GM12874 (cell line): ENCODE measurements around the gene CSNK2A1.

Source experiments
- TF ChIP-seq, protein P1 (sequence below): IDR thresholded peaks from 2 replicates; pipeline ENCODE4 v1.5.1; 2011; ENCODE audit warnings: low read depth, mild to moderate bottlenecking, control low read depth, low read length, moderate library complexity; ENCODE audit not compliant: insufficient read depth

CSNK2A1 gene

DNA sequence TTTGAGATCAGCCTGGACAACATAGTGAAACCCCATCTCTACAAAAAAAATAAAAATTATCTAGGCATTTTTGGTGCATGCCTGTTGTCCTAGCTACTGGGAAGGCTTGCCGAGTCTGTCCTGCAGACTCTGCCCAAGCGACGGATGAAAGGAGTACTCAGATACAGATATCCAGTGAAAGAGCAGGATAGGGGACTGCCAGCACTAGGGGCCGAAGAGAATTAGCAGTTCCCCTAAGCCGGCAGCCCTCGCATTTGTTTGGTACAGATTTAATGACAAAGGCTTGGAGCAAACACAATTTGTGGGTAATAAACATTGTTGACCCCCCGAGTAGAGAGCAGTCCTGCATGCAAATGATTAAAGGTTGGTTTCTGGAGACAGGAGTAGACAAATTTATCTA, 75.8 kb downstream of the CSNK2A1 start:
- TF ChIP-seq, protein P1, sequence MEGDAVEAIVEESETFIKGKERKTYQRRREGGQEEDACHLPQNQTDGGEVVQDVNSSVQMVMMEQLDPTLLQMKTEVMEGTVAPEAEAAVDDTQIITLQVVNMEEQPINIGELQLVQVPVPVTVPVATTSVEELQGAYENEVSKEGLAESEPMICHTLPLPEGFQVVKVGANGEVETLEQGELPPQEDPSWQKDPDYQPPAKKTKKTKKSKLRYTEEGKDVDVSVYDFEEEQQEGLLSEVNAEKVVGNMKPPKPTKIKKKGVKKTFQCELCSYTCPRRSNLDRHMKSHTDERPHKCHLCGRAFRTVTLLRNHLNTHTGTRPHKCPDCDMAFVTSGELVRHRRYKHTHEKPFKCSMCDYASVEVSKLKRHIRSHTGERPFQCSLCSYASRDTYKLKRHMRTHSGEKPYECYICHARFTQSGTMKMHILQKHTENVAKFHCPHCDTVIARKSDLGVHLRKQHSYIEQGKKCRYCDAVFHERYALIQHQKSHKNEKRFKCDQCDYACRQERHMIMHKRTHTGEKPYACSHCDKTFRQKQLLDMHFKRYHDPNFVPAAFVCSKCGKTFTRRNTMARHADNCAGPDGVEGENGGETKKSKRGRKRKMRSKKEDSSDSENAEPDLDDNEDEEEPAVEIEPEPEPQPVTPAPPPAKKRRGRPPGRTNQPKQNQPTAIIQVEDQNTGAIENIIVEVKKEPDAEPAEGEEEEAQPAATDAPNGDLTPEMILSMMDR: no peak

DNA sequence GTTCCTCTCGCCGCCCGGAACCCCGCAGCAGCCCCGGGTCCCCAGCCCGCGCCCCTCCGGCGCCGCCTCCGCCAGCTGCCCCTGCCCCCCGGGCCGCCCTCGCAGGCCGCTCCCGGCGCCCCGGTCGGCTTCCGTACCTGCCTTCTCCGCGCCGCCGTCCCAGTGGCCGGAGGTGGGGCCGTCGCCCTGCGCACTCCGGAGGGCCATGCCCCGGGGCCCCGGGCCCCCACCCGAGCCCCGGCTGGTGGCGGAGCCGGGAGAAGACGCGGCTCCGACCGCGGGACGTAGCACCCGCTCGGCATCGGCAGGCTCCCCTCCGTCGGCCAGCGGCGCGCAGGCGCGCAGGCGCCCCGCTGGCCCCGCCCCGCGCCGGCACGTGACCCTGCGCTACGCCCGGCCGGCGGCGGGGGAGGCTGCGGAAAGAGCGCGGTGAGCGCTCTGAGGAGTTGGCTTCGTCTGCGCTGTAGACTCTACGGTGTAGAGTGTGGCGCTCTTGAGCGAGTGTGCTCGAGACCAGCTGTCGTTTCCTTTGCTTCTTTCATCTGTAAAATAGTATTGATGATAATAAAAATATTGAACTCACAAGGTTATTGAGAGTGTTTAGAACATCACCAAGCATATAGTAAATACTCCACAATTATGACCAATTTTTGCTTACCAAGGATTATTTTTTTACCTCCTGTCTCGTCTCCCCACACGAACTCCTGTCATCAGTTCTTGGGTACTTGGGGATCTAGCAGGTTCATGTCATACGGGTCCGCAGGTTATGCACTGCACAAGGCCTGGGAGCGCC, 81.2 kb downstream of the CSNK2A1 start, which contains the start of gene TBC1D20:
Gene TBC1D20, minus strand, starts transcription at position 335 of the 793 bp plus-strand sequence. Its CDS starts 128 bp downstream, at position 207.
- TF ChIP-seq, protein P1: peak; percentile 28; the same call in 1 of the 2 replicates

DNA sequence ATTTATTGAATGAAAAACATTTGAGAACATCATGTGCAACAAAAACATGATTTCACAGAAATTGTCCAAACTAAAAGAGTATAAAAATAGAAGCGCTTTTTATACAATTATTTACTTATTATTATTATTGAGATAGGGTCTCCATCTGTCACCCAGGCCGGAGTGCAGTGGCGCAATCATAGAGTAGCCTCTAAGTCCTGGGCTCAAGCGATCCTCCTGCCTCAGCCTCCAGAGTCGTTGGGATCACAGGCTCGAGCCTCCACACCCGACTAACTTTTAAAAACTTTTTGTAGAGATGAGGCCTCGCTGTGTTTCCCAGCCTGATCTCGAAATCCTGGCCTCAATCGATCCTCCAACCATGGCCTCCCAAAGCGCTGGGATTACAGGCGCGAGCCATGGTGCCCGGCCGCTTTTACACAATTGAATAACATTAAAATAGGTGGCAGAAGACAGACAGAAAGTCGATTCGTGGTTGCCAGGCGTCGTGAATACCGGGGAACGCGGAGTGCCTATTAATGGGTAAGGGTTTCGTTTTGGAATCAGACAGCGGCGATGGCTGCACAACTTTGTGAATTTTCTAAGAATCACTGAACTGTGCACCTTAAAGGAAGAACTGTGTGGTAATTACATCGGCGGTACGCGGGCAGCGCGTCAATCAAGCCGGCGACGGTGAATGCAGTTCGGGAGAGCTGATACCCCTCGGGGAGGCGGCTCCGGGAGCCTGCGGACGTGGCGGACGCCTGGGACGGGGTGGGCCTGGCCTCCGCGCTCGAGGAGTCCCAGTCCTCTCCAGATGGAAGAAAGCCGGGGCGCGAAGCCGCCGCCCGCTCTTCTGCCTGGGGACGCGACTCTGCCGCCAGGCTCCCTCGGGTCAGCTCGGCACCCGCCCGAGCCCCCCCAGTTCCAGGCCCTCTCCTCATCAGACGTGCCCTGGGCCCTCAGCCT, 82.1 kb downstream of the CSNK2A1 start:
- TF ChIP-seq, protein P1: no peak

DNA sequence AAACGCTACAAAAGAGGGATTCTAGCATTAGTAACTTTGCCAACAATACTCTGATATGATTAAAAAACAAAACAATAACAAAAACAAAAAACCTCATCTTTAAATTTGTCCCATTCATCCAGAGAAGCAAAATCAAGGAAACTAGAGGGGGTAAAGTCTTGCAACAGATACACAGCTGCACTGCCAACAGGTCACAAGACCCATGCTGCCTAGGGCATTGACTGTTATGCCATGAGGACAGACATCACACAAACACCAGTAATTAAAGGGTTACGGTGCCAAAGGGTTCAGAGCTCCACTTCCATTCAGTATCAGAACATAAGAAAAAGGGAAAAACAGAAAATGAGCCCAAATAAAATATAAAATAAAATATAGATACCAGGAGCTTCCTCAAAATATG, 82.9 kb downstream of the CSNK2A1 start:
- TF ChIP-seq, protein P1: no peak

DNA sequence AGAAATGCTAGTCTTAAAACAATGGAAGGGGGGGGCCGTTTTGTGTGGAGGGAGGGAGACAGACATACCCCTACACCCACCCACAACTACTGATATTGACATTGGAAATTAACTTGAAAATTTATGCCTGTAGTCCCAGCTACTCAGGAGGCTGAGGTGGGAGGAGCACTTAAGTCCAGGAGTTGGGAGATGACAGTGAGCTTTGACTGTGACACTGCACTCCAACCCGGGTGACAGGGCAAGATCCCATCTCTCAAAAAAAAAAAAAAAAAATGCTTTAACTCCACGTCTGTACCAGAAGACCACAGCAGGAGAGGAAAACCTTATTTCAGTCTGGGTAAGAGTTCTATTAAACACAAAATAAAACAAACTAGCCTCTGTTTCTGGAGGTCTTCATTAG, 83.4 kb downstream of the CSNK2A1 start:
- TF ChIP-seq, protein P1: no peak

DNA sequence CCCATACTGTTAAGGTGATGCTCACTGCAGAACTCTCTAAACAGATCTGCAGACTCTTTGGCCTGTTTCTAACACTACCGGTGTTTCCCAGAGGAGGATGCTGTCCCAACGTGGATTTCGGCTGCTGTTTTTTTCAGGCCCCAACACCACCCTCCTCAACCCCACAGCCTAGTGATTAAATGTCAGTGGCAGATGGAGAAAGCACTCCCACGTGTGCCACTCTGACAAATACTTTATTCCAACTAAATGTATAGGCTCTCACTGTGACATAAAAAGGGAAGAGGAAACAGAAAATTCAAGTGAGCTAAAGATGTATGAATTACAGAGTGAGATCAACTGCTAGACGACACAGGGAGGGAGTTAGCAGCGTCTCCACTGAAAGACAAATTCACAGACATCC, 84.8 kb downstream of the CSNK2A1 start:
- TF ChIP-seq, protein P1: no peak

DNA sequence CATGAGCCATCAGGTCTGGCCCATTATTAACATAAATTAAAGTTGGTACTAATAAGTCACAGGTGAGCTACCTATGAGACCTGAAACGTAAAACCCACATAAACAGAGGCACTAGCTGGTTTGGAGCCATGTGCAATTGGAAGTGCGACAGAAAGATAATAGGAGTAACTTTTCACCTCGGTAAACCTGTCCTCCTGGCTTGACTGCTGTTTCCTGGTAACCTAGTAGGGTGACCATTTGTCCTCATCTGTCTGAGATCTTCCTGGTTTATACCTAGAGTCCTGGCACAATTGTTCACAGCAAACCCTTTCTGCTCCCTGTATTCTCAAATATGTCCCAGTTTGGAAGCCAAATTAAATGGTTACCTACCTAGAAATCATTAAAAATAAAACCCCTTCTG, 88.6 kb downstream of the CSNK2A1 start:
- TF ChIP-seq, protein P1: no peak
